GM23338 (cell line): Measurements from ENCODE around the gene GRID2IP. TPM values are rescaled to one million over a fixed set of nuclear protein-coding genes. Genes with fewer than 3 reads are reported as not detected.

ENCODE experiments used
- ATAC-seq: fragments of 200-7000 bp; cut with Tn5 transposase; 3 replicates; pipeline ENCODE4 v1.9.1; 2020
- DNase-seq: peaks from one replicate; pipeline ENCODE4 v3.0.0-alpha.2; 2015; ENCODE audit warnings: low spot score
- H2AFZ ChIP-seq: fragments of 200-600 bp; sonication (generic); 2 replicates; pipeline ENCODE4 v1.8.0; 2016; ENCODE audit warnings: antibody characterized with exemption, mild to moderate bottlenecking, moderate library complexity
- H3F3A ChIP-seq: fragments of 200-600 bp; sonication (generic); replicated peaks from 2 replicates; pipeline ENCODE4 v1.8.0; 2017; ENCODE audit warnings: antibody characterized with exemption, mixed run types, low read depth
- H3K27ac ChIP-seq: fragments of 200-600 bp; sonication (generic); 2 replicates; pipeline ENCODE4 v1.6.1; 2016; ENCODE audit warnings: low read depth
- H3K27me3 ChIP-seq: fragments of 200-600 bp; sonication (generic); 2 replicates; pipeline ENCODE4 v1.8.0; 2016; ENCODE audit warnings: mild to moderate bottlenecking, mixed run types, moderate library complexity; ENCODE audit not compliant: insufficient read depth
- H3K36me3 ChIP-seq: fragments of 200-600 bp; sonication (generic); 2 replicates; pipeline ENCODE4 v1.8.0; 2016; ENCODE audit warnings: mild to moderate bottlenecking; ENCODE audit not compliant: insufficient read depth
- H3K4me1 ChIP-seq: fragments of 200-600 bp; sonication (generic); 2 replicates; pipeline ENCODE4 v1.8.0; 2016; ENCODE audit warnings: mild to moderate bottlenecking, moderate library complexity; ENCODE audit not compliant: insufficient read depth
- H3K4me2 ChIP-seq: fragments of 200-600 bp; sonication (generic); 2 replicates; pipeline ENCODE4 v1.7.1; 2017; ENCODE audit warnings: mixed run types
- H3K4me3 ChIP-seq: fragments of 200-600 bp; sonication (generic); 2 replicates; pipeline ENCODE4 v1.6.1; 2016; ENCODE audit warnings: mixed run types
- H3K79me2 ChIP-seq: fragments of 200-600 bp; sonication (generic); replicated peaks from 2 replicates; pipeline ENCODE4 v1.8.0; 2017; ENCODE audit warnings: mild to moderate bottlenecking; ENCODE audit not compliant: insufficient read depth
- H3K9me2 ChIP-seq: fragments of 200-600 bp; sonication (generic); 2 replicates; pipeline ENCODE4 v1.8.0; 2017; ENCODE audit not compliant: insufficient read depth
- H4K20me1 ChIP-seq: fragments of 200-600 bp; sonication (generic); replicated peaks from 2 replicates; pipeline ENCODE4 v1.8.0; 2017; ENCODE audit warnings: mild to moderate bottlenecking; ENCODE audit not compliant: insufficient read depth
- H3K27ac Mint-ChIP-seq: 2 replicates; pipeline ENCODE4 v1.8.0; 2020; ENCODE audit warnings: inconsistent platforms, mild to moderate bottlenecking, moderate library complexity, mixed read lengths
- H3K27me3 Mint-ChIP-seq: 3 replicates; pipeline ENCODE4 v1.8.0; 2022; ENCODE audit warnings: low read depth, mild to moderate bottlenecking, moderate library complexity, mixed read lengths, inconsistent platforms; ENCODE audit not compliant: insufficient read depth, poor library complexity
- H3K36me3 Mint-ChIP-seq: 3 replicates; pipeline ENCODE4 v1.8.0; 2021; ENCODE audit warnings: low read depth, mild to moderate bottlenecking, inconsistent platforms, moderate library complexity, mixed read lengths
- H3K4me1 Mint-ChIP-seq: 3 replicates; pipeline ENCODE4 v1.8.0; 2020; ENCODE audit warnings: mild to moderate bottlenecking, inconsistent platforms, mixed read lengths
- H3K4me3 Mint-ChIP-seq: 3 replicates; pipeline ENCODE4 v1.8.0; 2021; ENCODE audit warnings: moderate library complexity, mild to moderate bottlenecking, inconsistent platforms, mixed read lengths
- H3K9me3 Mint-ChIP-seq: 3 replicates; pipeline ENCODE4 v1.8.0; 2020; ENCODE audit warnings: moderate library complexity, mild to moderate bottlenecking, inconsistent platforms, mixed read lengths
- CREB1 ChIP-seq: fragments of 250-450 bp; sonication (Bioruptor Pico); IDR thresholded peaks from 2 replicates; pipeline ENCODE4 v1.5.0; 2020; ENCODE audit warnings: low read depth, mild to moderate bottlenecking, moderate library complexity
- EZH2phosphoT487 ChIP-seq: fragments of 200-600 bp; sonication (generic); IDR thresholded peaks from one replicate; pipeline ENCODE4 v1.8.1; 2018; ENCODE audit warnings: antibody characterized with exemption; ENCODE audit not compliant: unreplicated experiment
- JUNB ChIP-seq: IDR thresholded peaks from one replicate; pipeline ENCODE4 v1.6.1; 2016; ENCODE audit warnings: antibody characterized with exemption; ENCODE audit not compliant: unreplicated experiment
- NANOG ChIP-seq: IDR thresholded peaks from 2 replicates; pipeline ENCODE4 v1.6.1; 2016; ENCODE audit warnings: antibody characterized with exemption, borderline replicate concordance
- POLR2AphosphoS5 ChIP-seq: IDR thresholded peaks from 2 replicates; pipeline ENCODE4 v1.6.1; 2016; ENCODE audit warnings: antibody characterized with exemption, low read depth
- STAT1 ChIP-seq: IDR thresholded peaks from one replicate; pipeline ENCODE4 v1.6.1; 2016; ENCODE audit warnings: antibody characterized with exemption; ENCODE audit not compliant: unreplicated experiment
- ZNF114 ChIP-seq: fragments of 250-450 bp; sonication (Bioruptor Pico); IDR thresholded peaks from 2 replicates; pipeline ENCODE4 v1.5.0; 2020; ENCODE audit warnings: mild to moderate bottlenecking, moderate library complexity
- ZNF331 ChIP-seq: fragments of 250-450 bp; sonication (Bioruptor Pico); IDR thresholded peaks from 2 replicates; pipeline ENCODE4 v1.5.0; 2020; ENCODE audit warnings: low read depth, mild to moderate bottlenecking, moderate library complexity
- polyA plus RNA-seq: library from polyadenylated mRNA; unstranded; fragments of >200 nt; fragmentation: Nextera tagmentation; extraction: Ambion mirVana; gene quantifications from 2 replicates; pipeline ENCODE4 v1.2.1, GENCODE V29; 2016
- total RNA-seq: library from RNA; depleted of rRNA; stranded (reverse); fragments of >200 nt; shearing (Covaris generic); gene quantifications from 2 replicates; pipeline ENCODE4 v1.2.3, GENCODE V29; 2014; rRNA removed
- TF ChIP-seq, protein P1 (sequence below), 2 experiments: fragments of 200-600 bp in 1 of 2; sonication (generic) in 1 of 2; conservative IDR thresholded peaks; 2 replicates each; pipeline versions ENCODE4 v1.5.1 to v1.6.1; 2016 to 2017; ENCODE audit warnings: antibody characterized with exemption in 2 of 2, low read depth in 2 of 2, mild to moderate bottlenecking in 2 of 2, moderate library complexity in 1 of 2
- TF ChIP-seq, protein P2 (sequence below): IDR thresholded peaks from 2 replicates; pipeline ENCODE4 v1.6.1; 2016; ENCODE audit warnings: antibody characterized with exemption

Gene GRID2IP
- total and polyA plus RNA-seq, 2 experiments from 2014 or later = 0.73 to 1.5 TPM

DNA sequence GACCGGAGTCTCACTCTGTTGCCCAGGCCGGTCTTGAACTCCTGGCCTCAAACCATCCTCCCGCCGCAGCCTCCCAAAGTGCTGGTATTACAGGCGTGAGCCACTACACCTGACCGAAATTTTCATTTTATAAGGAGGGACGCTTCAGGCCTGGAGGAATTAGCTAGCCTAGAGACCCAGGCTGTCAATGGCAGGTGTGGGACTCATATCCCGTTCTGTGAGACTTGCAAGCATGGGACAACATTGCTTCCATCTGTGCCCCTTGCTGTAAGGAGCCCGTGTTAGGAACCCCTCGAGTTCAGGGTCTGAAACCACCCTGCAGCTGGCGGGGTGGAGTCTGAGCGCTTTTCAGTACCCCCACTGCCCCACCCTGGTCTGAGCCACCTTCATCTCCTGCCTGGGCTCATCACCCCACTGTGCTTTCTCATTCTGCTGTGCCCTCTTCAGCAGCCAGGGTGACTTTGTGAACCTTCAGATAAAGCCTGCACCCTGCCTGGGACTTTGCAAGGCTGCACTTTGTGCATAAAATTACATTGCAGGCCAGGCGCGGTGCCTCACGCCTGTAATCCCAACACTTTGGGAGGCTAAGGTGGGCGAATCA lies 102.2 kb downstream of the GRID2IP start (continued):
- TF ChIP-seq, protein P1, sequence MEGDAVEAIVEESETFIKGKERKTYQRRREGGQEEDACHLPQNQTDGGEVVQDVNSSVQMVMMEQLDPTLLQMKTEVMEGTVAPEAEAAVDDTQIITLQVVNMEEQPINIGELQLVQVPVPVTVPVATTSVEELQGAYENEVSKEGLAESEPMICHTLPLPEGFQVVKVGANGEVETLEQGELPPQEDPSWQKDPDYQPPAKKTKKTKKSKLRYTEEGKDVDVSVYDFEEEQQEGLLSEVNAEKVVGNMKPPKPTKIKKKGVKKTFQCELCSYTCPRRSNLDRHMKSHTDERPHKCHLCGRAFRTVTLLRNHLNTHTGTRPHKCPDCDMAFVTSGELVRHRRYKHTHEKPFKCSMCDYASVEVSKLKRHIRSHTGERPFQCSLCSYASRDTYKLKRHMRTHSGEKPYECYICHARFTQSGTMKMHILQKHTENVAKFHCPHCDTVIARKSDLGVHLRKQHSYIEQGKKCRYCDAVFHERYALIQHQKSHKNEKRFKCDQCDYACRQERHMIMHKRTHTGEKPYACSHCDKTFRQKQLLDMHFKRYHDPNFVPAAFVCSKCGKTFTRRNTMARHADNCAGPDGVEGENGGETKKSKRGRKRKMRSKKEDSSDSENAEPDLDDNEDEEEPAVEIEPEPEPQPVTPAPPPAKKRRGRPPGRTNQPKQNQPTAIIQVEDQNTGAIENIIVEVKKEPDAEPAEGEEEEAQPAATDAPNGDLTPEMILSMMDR (conservative IDR thresholded peaks at IDR 0.05; ENCODE audit: low read depth in 2 of 2) = no peak
- no peak for TF ChIP-seq ZNF114
- TF ChIP-seq EZH2phosphoT487 = no peak
- TF ChIP-seq CREB1 (CRISPR knock-in tag) = no peak
- no peak for TF ChIP-seq ZNF331 (CRISPR knock-in tag)
- TF ChIP-seq JUNB = no peak
- no peak for TF ChIP-seq NANOG
- no peak for TF ChIP-seq STAT1

DNA sequence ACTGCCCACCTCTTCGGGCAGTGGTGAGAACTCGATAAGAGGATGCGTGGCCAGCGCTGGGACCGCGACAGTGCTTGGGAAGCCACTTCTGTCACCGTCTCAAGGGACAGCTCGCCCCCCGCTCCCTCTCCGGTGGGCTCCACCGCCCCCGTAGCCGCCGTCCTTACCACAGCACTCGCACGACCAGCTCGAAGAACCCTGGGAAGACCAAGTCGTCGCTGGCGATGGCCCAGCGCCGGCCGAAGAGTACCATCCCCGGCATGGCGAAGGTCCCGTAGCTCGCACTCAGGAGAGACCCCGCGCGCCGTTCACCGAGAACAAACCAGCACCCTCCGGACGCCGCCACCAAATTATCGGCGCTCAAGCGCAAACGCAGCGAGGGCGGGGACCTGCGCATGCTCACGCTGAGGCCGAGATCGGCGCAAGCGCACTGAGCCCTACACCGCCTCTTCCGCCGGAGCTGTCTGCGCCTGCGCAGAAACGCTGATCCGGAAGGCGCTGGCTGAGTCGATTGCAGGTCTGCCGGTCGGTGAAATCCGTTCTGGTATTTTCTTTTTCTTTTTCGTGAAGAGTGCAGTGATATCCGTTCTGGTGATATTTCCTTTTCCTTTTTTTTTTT lies 103.6 kb downstream of the GRID2IP start, which contains the start of gene DAGLB:
DAGLB (minus strand) TSS at position 374 of the 619 bp plus-strand sequence; CDS start at position 262, 112 bp downstream.
- Mint-ChIP-seq H3K9me3 (peaks cover 5% of the 10 kb centered on the region; the same call in 1 of the 3 replicates), H3K4me3 (peak within 1 kb of the TSS; percentile 92), H3K27me3 (peaks cover 14% of the 10 kb centered on the region), H3K4me1 (no peaks in the 10 kb centered on the region; the same call in 2 of the 3 replicates), H3K27ac (peak within 1 kb of the TSS; percentile 94), H3K36me3 (peaks cover 37% of the 10 kb centered on the region)
- Histone ChIP-seq H3K36me3 (peaks cover 26% of the 10 kb centered on the region), H3K79me2 (peaks cover 42% of the 10 kb centered on the region), H3K9me2 (no peaks in the 10 kb centered on the region), H3K4me2 (peak within 1 kb of the TSS; percentile 77), H3K4me1 (no peaks in the 10 kb centered on the region; the same call in 1 of the 2 replicates), H2AFZ (peak within 1 kb of the TSS; percentile 87), H3K27ac (peak within 1 kb of the TSS; percentile 91), H3K27me3 (no peaks in the 10 kb centered on the region), H3K4me3 (peak within 1 kb of the TSS; percentile 81), H4K20me1 (peaks cover 24% of the 10 kb centered on the region), H3F3A (0 out of 2 replicates have a peak, but pooled peaks cover 8% of the 10 kb centered on the region)
- peak; percentile 98 for TF ChIP-seq POLR2AphosphoS5
- no peak for TF ChIP-seq JUNB
- TF ChIP-seq, protein P1 (conservative IDR thresholded peaks at IDR 0.05; ENCODE audit: low read depth in 2 of 2) = no peak
- TF ChIP-seq, protein P2, sequence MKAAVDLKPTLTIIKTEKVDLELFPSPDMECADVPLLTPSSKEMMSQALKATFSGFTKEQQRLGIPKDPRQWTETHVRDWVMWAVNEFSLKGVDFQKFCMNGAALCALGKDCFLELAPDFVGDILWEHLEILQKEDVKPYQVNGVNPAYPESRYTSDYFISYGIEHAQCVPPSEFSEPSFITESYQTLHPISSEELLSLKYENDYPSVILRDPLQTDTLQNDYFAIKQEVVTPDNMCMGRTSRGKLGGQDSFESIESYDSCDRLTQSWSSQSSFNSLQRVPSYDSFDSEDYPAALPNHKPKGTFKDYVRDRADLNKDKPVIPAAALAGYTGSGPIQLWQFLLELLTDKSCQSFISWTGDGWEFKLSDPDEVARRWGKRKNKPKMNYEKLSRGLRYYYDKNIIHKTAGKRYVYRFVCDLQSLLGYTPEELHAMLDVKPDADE = peak; percentile 61
- DNase-seq = peak; percentile 97
- ATAC-seq = peak; percentile 86

Other genes starting within 250 kb of the GRID2IP start
- 23.6 and 25.1 TPM in 2 replicates for gene FAM220A, start 202.5 kb downstream of the GRID2IP start, total RNA-seq
- gene FAM220A, start 202.5 kb downstream of the GRID2IP start, polyA plus RNA-seq = 11.0 and 12.8 TPM in 2 replicates
- gene RAC1, start 176.9 kb downstream of the GRID2IP start, total RNA-seq = 142 and 150 TPM in 2 replicates
- gene RAC1, start 176.9 kb downstream of the GRID2IP start, polyA plus RNA-seq = 844 and 859 TPM in 2 replicates
- 26.0 and 28.5 TPM in 2 replicates for gene DAGLB, start 103.5 kb downstream of the GRID2IP start, total RNA-seq
- 11.1 and 13.8 TPM in 2 replicates for gene DAGLB, start 103.5 kb downstream of the GRID2IP start, polyA plus RNA-seq
- 82.8 and 86.2 TPM in 2 replicates for gene KDELR2, start 67.3 kb downstream of the GRID2IP start, total RNA-seq
- gene KDELR2, start 67.3 kb downstream of the GRID2IP start, polyA plus RNA-seq = 86.3 and 102 TPM in 2 replicates
- 58.9 and 64.5 TPM in 2 replicates for gene ZDHHC4, start 26.0 kb upstream of the GRID2IP start, total RNA-seq
- gene ZDHHC4, start 26.0 kb upstream of the GRID2IP start, polyA plus RNA-seq = 31.2 and 32.5 TPM in 2 replicates
- gene INTS15, start 38.6 kb upstream of the GRID2IP start, total RNA-seq = 27.0 and 30.6 TPM in 2 replicates
- 7.0 and 8.1 TPM in 2 replicates for gene INTS15, start 38.6 kb upstream of the GRID2IP start, polyA plus RNA-seq
- 8.9 and 9.8 TPM in 2 replicates for gene ZNF853, start 64.1 kb upstream of the GRID2IP start, total RNA-seq
- 0.32 and 0.78 TPM in 2 replicates for gene ZNF853, start 64.1 kb upstream of the GRID2IP start, polyA plus RNA-seq
- 13.2 and 17.4 TPM in 2 replicates for gene ZNF316, start 85.9 kb upstream of the GRID2IP start, total RNA-seq
- gene ZNF316, start 85.9 kb upstream of the GRID2IP start, polyA plus RNA-seq = 1.1 and 1.2 TPM in 2 replicates
- gene ZNF12, start 155.5 kb upstream of the GRID2IP start, total RNA-seq = 16.9 and 17.8 TPM in 2 replicates
- gene ZNF12, start 155.5 kb upstream of the GRID2IP start, polyA plus RNA-seq = 8.5 and 9.6 TPM in 2 replicates
- gene RSPH10B2, start 202.6 kb upstream of the GRID2IP start, total RNA-seq = 1.1 and 1.2 TPM in 2 replicates
- 0.29 and 0.64 TPM in 2 replicates for gene RSPH10B2, start 202.6 kb upstream of the GRID2IP start, polyA plus RNA-seq